ENCODE measurements around the gene TMEM221. TPM values are rescaled to one million over a fixed set of nuclear protein-coding genes. Genes with fewer than 3 reads are reported as not detected.

Gene TMEM221
- total RNA-seq, 1 donor from 2014 or later: not detected

Other genes with a start within 250 kb of the TMEM221 start
- 11.6 and 15.4 TPM in 2 replicates for gene USE1, start 233.3 kb downstream of the TMEM221 start, total RNA-seq
- gene OCEL1, start 222.4 kb downstream of the TMEM221 start, total RNA-seq: 2.1 and 7.0 TPM in 2 replicates
- gene NR2F6, start 202.7 kb downstream of the TMEM221 start, total RNA-seq: 31.6 and 32.9 TPM in 2 replicates
- 20.9 and 37.4 TPM in 2 replicates for gene USHBP1, start 183.9 kb downstream of the TMEM221 start, total RNA-seq
- gene BABAM1, start 181.2 kb downstream of the TMEM221 start, total RNA-seq: 80.7 and 95.3 TPM in 2 replicates
- gene ANKLE1, start 166.8 kb downstream of the TMEM221 start, total RNA-seq: 0.51 and 0.63 TPM in 2 replicates
- gene ABHD8, start 145.2 kb downstream of the TMEM221 start, total RNA-seq: 5.1 and 8.2 TPM in 2 replicates
- gene MRPL34, start 142.8 kb downstream of the TMEM221 start, total RNA-seq: 42.1 and 46.1 TPM in 2 replicates
- 18.2 and 24.5 TPM in 2 replicates for gene DDA1, start 139.1 kb downstream of the TMEM221 start, total RNA-seq
- gene ANO8, start 113.8 kb downstream of the TMEM221 start, total RNA-seq: 1.8 and 2.8 TPM in 2 replicates
- 7.6 and 9.1 TPM in 2 replicates for gene GTPBP3, start 111.1 kb downstream of the TMEM221 start, total RNA-seq
- 5.9 and 21.2 TPM in 2 replicates for gene PLVAP, start 71.3 kb downstream of the TMEM221 start, total RNA-seq
- not detected in 2 replicates for gene CCDC194, start 54.5 kb downstream of the TMEM221 start, total RNA-seq
- gene BST2, start 43.0 kb downstream of the TMEM221 start, total RNA-seq: 1.9 and 4.0 TPM in 2 replicates
- gene MVB12A, start 28.6 kb downstream of the TMEM221 start, total RNA-seq: 29.4 and 41.7 TPM in 2 replicates
- not detected in 2 replicates for gene NXNL1, start 12.3 kb upstream of the TMEM221 start, total RNA-seq
- gene SLC27A1, start 21.9 kb upstream of the TMEM221 start, total RNA-seq: 13.2 and 22.4 TPM in 2 replicates
- 32.6 and 80.5 TPM in 2 replicates for gene PGLS, start 63.0 kb upstream of the TMEM221 start, total RNA-seq
- gene COLGALT1, start 107.0 kb upstream of the TMEM221 start, total RNA-seq: 57.9 and 60.7 TPM in 2 replicates
- gene UNC13A, start 239.7 kb upstream of the TMEM221 start, total RNA-seq: 0.13 TPM in 2 replicates